ENCODE data around the gene EGFL7.

EGFL7 gene

DNA sequence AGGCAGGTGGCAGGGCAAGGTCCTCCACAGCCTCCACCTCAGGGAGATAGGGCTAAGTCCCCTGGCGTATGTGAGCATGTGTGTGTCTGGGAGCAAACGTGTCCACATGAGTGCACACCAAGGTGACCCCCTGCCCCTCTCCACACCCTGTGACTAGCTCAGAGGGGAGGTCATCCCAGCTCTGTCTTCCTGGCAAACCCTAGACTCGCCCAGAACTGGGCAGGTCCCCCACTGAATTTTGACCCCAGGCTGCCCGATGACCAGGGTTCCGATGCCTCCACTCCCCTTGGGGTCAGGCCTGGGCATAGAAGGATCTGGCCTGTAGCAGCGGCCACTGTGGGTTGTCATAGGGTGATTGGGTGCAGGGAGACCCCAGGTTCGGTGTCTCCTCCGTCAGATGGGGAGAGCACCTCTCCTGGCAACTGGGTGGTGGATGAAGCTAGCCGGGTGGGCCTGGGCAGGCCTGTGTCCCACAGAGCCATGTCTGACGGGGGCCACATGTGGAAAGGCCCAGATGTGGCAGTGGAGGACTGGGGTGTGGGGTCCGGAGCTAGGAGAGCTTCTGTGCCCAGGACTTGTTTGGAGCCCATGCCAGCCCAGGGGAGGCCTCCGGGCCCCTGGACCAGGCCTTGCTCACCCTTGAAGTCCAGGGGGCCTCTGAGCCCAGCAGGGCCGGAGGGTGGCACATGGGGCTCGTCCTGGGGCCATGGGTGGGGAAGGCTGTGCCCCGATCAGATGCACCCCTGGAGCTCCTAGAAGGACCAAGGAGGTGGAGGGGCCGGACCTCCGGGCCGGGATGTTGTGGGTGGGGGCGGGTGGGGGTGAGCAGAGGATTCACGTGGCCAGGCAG, 55.9 kb downstream of the EGFL7 start:
- no peak for DNase-seq (ENCODE audit: low spot score)

DNA sequence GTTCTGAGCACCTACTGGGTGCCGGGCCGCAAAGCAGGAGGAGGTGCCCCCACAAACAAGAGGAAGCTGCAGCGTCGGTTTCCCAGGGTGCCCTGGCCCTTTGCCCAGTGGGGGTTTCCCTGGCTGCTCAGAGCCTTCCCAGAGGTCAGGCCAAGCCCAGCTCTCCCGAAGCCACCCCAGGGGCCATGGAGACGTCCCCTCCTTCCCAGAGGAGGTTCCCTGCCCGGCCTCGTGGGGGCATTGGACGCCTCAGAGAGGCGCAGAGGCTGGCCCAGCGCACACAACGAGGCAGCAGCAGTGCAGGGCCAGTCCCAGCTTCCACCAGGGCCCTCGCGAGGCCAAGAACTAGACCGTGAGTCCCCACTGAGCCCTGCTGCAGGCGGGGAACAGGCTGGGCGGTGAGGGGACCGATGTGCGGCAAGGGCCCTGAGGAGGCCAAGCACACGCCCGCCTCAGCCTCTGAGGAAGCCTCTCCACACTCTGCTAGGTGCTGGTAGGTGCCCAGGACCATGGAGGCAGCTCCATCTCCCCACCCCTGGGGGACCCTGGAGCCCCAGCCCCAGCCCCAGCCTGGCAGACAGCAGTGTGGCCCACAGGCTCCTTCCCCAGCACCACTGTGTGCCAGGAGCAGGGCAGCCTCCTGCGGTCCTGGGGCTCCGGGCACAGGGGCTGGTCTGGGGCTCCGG, 56.6 kb downstream of the EGFL7 start:
- DNase-seq (ENCODE audit: low spot score) = no peak

DNA sequence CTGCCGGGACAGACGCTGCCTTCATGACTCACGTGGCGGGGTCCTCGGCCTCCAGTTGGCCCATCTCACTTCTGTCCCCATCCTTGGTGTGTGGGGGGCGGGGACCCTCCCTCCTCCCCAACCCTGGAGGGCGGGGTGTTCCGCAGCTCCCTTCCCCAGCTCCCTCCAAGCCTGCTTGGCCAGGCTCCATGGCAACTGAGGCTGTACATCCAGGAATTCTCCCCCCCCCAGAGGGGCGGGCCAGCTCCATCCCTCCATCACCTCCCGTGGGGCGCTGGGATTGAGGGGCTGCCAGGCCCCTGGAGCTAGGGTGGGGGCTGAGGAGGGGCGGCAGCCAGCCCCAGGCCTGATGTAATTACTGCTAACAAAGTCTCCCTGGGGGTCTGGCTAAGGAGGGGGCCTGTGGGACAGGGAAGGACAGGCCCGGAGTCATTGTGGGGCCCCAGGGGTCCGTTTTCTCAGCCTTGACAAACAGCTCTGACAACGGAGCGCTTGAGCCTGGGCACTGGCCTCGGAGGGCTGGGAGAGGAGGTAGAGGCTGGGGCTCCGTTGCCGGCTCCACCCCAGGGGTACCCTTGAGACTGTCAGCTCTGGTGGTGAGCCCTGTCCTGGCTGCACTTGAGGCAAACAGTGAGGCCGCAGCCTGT, 57.7 kb downstream of the EGFL7 start:
- no peak for DNase-seq (ENCODE audit: low spot score)

DNA sequence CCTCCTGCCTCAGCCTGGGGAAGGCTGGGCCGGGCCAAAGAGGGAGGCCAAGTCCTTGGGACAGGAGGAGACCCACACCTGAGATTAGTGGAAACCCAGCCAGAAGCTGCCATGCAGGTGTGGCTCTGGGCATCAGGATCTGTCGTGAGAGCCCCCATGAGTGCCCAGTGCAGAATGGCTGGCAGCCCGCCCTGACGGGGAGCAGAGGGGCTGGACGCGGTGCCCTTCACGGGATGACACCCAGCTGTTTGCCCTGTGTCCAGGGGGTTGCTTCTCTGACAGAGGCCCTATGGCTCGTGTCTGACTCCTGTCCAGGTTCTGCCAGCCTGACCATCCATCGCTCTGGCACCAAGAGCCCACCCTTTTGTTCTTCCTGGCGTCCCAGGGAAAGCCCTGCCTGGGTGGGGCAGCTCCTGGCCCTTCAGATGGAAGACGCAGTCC, 58.2 kb downstream of the EGFL7 start:
- no peak for DNase-seq (ENCODE audit: low spot score)

GRCh38 chr9:136721339-136722092, 58.8 kb downstream of the EGFL7 start:
- DNase-seq (ENCODE audit: low spot score) = no peak

All from CD4-positive, alpha-beta T cell treated with Interleukin-15 for 4 hours (primary cell).